Natural killer cell (primary cell): ENCODE data around the gene NPAS3. TPM values are rescaled to one million over a fixed set of nuclear protein-coding genes. Genes with fewer than 3 reads are reported as not detected.

ENCODE experiments used
- ATAC-seq, 3 donors: fragments of 150-1000 bp in 2 of 3; fragments of 200-7000 bp in 1 of 3; cut with Tn5 transposase; 1 replicate in 1 of 3; 2 replicates in 2 of 3; pipeline ENCODE4 v1.10.0; 2021; ENCODE audit warnings: mild to moderate bottlenecking in 2 of 3, moderate library complexity in 2 of 3
- DNase-seq, 2 donors: peaks; one replicate each; pipeline versions ENCODE4 v3.0.0 to v3.0.0-alpha.2; 2013 to 2021; ENCODE audit warnings: mixed read lengths in 1 of 2
- H3K27ac ChIP-seq: one replicate; pipeline ENCODE4 v1.5.1; 2013; ENCODE audit warnings: mild to moderate bottlenecking, low read length
- H3K27me3 ChIP-seq: one replicate; pipeline ENCODE4 v1.6.1; 2013; ENCODE audit warnings: low read length; ENCODE audit not compliant: control insufficient read depth, insufficient read depth
- H3K36me3 ChIP-seq: one replicate; pipeline ENCODE4 v1.6.1; 2013; ENCODE audit warnings: low read length; ENCODE audit not compliant: control insufficient read depth, insufficient read depth
- H3K4me1 ChIP-seq: one replicate; pipeline ENCODE4 v1.6.1; 2013; ENCODE audit warnings: low read length; ENCODE audit not compliant: control insufficient read depth, insufficient read depth
- H3K4me3 ChIP-seq: one replicate; pipeline ENCODE4 v1.5.1; 2013; ENCODE audit warnings: low read length
- H3K9me3 ChIP-seq: one replicate; pipeline ENCODE4 v1.6.1; 2013; ENCODE audit warnings: low read length; ENCODE audit not compliant: control insufficient read depth, insufficient read depth
- H3K27ac Mint-ChIP-seq, 2 donors: one replicate each; pipeline ENCODE4 v1.8.0; 2022; ENCODE audit warnings: mild to moderate bottlenecking in 2 of 2, mixed read lengths in 2 of 2, moderate library complexity in 1 of 2
- H3K27me3 Mint-ChIP-seq, 2 donors: one replicate each; pipeline ENCODE4 v1.8.0; 2022; ENCODE audit warnings: low read depth in 2 of 2, mixed read lengths in 2 of 2
- H3K36me3 Mint-ChIP-seq: one replicate; pipeline ENCODE4 v1.8.0; 2022; ENCODE audit warnings: mixed read lengths
- H3K4me1 Mint-ChIP-seq, 2 donors: one replicate each; pipeline ENCODE4 v1.8.0; 2022; ENCODE audit warnings: mixed read lengths in 2 of 2
- H3K4me3 Mint-ChIP-seq: one replicate; pipeline ENCODE4 v1.8.0; 2022; ENCODE audit warnings: mild to moderate bottlenecking, moderate library complexity, mixed read lengths
- H3K9me3 Mint-ChIP-seq, 2 donors: one replicate each; pipeline ENCODE4 v1.8.0; 2022; ENCODE audit warnings: mixed read lengths in 2 of 2
- CTCF ChIP-seq: fragments of 200-600 bp; IDR thresholded peaks from one replicate; pipeline ENCODE4 v1.8.0; 2022; ENCODE audit warnings: antibody characterized with exemption
- WGBS: methylation state at CpG from one replicate; pipeline ENCODE4 v1.1.7; 2013; ENCODE audit warnings: missing lambda C conversion rate; ENCODE audit not compliant: insufficient coverage; 5-methylcytosine and 5-hydroxymethylcytosine counted together
- intact Hi-C: fragments of 100-400 bp; cut with micrococcal nuclease; formaldehyde crosslinking; loops from one replicate; pipeline ENCODE4 v1.14.2; 2022
- total RNA-seq, 4 donors: library from RNA; stranded (reverse); fragments of 120-200 nt in 1 of 4; gene quantifications; one replicate each; pipeline versions ENCODE4 v1.2.3 to v1.2.4, GENCODE V29; 2013 to 2022

The NPAS3 gene
- total RNA-seq, 3 donors from 2014 or later (not counting 1 experiment from before 2014, with no cell fraction given) = not detected

GRCh38 chr14:33186656-33187055 is 248.0 kb downstream of the NPAS3 start:
- H3K27ac Mint-ChIP-seq = no peak overlapping the region
- H3K9me3 Mint-ChIP-seq = no peaks in the 10 kb centered on the region
- intact Hi-C loops = no loop called here
- Histone ChIP-seq H3K4me3 (no peak overlapping the region), H3K27me3 (no peaks in the 10 kb centered on the region), H3K27ac (no peak overlapping the region), H3K9me3 (no peaks in the 10 kb centered on the region), H3K4me1 (no peaks in the 10 kb centered on the region), H3K36me3 (no peaks in the 10 kb centered on the region)
- no peak overlapping the region for H3K4me3 Mint-ChIP-seq
- ATAC-seq (no peak), DNase-seq (no peak)
- TF ChIP-seq CTCF = no peak
- H3K4me1 Mint-ChIP-seq = no peaks in the 10 kb centered on the region
- no peaks in the 10 kb centered on the region for H3K36me3 Mint-ChIP-seq
- no peaks in the 10 kb centered on the region for H3K27me3 Mint-ChIP-seq

- intact Hi-C loops = no loop called here
- H3K9me3 Mint-ChIP-seq = no peaks in the 10 kb centered on the region
- DNase-seq (no peak), ATAC-seq (no peak)
- no peak overlapping the region for H3K27ac Mint-ChIP-seq
- no peak overlapping the region for H3K27ac ChIP-seq
- H3K36me3 ChIP-seq = no peaks in the 10 kb centered on the region
- H3K9me3 ChIP-seq = no peaks in the 10 kb centered on the region
- no peaks in the 10 kb centered on the region for H3K4me1 Mint-ChIP-seq
- 96% methylated on average over 2 of the region's 2 CpGs for WGBS
- H3K27me3 ChIP-seq = no peaks in the 10 kb centered on the region
- H3K4me3 ChIP-seq = no peak overlapping the region
- H3K27me3 Mint-ChIP-seq = no peaks in the 10 kb centered on the region
- H3K36me3 Mint-ChIP-seq = no peaks in the 10 kb centered on the region
- no peak overlapping the region for H3K4me3 Mint-ChIP-seq
- H3K4me1 ChIP-seq = no peaks in the 10 kb centered on the region
- no peak for TF ChIP-seq CTCF
Measured at GRCh38 chr14:33188880-33189279, 250.2 kb downstream of the NPAS3 start.

GRCh38 chr14:33191855-33192254 is 253.2 kb downstream of the NPAS3 start:
- H3K36me3 Mint-ChIP-seq = no peaks in the 10 kb centered on the region
- no peaks in the 10 kb centered on the region for H3K27me3 Mint-ChIP-seq
- H3K27ac ChIP-seq = no peak overlapping the region
- H3K4me3 Mint-ChIP-seq = no peak overlapping the region
- no peaks in the 10 kb centered on the region for H3K4me1 Mint-ChIP-seq
- intact Hi-C loops = no loop called here
- DNase-seq (no peak), ATAC-seq (no peak)
- H3K4me3 ChIP-seq = no peak overlapping the region
- H3K4me1 ChIP-seq = no peaks in the 10 kb centered on the region
- H3K36me3 ChIP-seq = no peaks in the 10 kb centered on the region
- H3K27ac Mint-ChIP-seq = no peak overlapping the region
- H3K9me3 Mint-ChIP-seq = peaks cover 2% of the 10 kb centered on the region in 2 donors
- no peaks in the 10 kb centered on the region for H3K27me3 ChIP-seq
- TF ChIP-seq CTCF = no peak
- H3K9me3 ChIP-seq = no peaks in the 10 kb centered on the region

GRCh38 chr14:33194551-33194950 is 255.9 kb downstream of the NPAS3 start:
- Mint-ChIP-seq H3K9me3 (peaks cover 2% of the 10 kb centered on the region in 2 donors), H3K4me1 (no peaks in the 10 kb centered on the region), H3K27me3 (no peaks in the 10 kb centered on the region), H3K36me3 (no peaks in the 10 kb centered on the region), H3K4me3 (no peak overlapping the region), H3K27ac (no peak overlapping the region)
- Histone ChIP-seq H3K9me3 (peaks cover 7% of the 10 kb centered on the region), H3K27ac (no peak overlapping the region), H3K27me3 (no peaks in the 10 kb centered on the region), H3K4me1 (no peaks in the 10 kb centered on the region), H3K36me3 (no peaks in the 10 kb centered on the region), H3K4me3 (no peak overlapping the region)
- ATAC-seq = no peak
- DNase-seq = no peak
- WGBS = 88% methylated on average over 4 of the region's 4 CpGs
- no peak for TF ChIP-seq CTCF
- intact Hi-C loops = no loop called here
